GM12872 (cell line): Measurements from ENCODE around the gene ZBTB16.

Experiments used
- CTCF ChIP-seq: IDR thresholded peaks from 3 replicates; pipeline ENCODE4 v1.5.1; 2011; ENCODE audit warnings: low read depth, mild to moderate bottlenecking, low read length, moderate library complexity; ENCODE audit not compliant: insufficient read depth

Gene ZBTB16

GRCh38 chr11:114156782-114157181 lies 97.3 kb downstream of the ZBTB16 start:
- no peak for TF ChIP-seq CTCF

- no peak for TF ChIP-seq CTCF
These were observed 98.1 kb downstream of the ZBTB16 start for GRCh38 chr11:114157476-114158050.

GRCh38 chr11:114158421-114158820 lies 98.9 kb downstream of the ZBTB16 start:
- no peak for TF ChIP-seq CTCF

- no peak for TF ChIP-seq CTCF
These were observed 99.4 kb downstream of the ZBTB16 start for GRCh38 chr11:114158886-114159285.

GRCh38 chr11:114159320-114159719 lies 99.8 kb downstream of the ZBTB16 start:
- TF ChIP-seq CTCF = no peak

GRCh38 chr11:114159802-114160632 lies 100.5 kb downstream of the ZBTB16 start:
- TF ChIP-seq CTCF = no peak

- TF ChIP-seq CTCF = no peak
These were observed 101.4 kb downstream of the ZBTB16 start for GRCh38 chr11:114160894-114161293.
